Measurements from ENCODE around the gene ZNF581. TPM values are rescaled to one million over a fixed set of nuclear protein-coding genes. Genes with fewer than 3 reads are reported as not detected.

ZNF581 gene
- total RNA-seq, 1 experiment from 2014 or later, result 46.2 TPM

DNA sequence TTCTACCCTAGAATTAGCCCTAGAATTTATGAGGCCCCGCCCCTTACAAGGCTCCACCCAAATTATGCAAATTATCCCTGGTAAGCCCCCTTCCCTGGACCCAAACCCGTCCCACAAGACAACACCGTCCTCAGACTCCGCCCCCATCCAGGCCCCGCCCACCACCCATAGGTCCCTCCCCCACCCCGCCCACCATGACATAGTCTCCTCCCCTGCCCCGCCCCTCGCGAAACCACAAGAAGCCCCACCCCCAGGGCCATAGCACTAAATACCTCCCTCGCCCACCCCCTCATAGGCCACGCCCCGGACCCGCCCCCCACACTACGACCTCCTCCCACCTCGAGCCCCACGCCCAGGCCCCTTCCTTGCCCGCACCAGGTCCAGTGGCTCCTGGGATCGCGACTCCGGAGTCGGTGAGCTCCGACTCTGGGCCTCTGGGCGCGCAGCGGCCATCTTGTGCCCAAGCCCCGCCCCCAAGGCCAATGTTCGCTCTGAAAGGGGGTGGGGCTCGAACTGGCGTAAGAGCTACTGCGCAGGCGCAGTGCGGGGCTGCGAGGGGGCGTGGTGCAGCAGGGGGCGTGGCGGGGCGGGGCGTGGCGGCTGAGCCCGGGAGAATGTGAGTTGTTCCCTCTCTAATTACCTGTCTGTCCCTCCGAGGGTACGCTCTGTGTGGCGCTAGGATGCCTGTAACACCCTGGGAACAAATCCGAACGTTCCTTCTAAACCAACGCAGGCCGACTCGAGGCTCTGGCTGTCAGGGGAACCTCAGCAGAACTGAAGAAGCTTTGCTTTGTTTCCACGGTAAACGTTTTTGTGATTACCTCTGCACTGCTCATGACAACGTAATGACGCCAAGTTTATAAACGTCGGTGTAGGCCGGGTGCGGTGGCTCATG lies 19.1 kb upstream of the ZNF581 start, which contains the start of gene ZNF784:
ZNF784 (minus strand) TSS at position 458 of the 895 bp plus-strand sequence; CDS start at position 453, 5 bp downstream.
- no peaks in the 10 kb centered on the region for H3K9me3 Mint-ChIP-seq (ENCODE audit: unreplicated experiment)
- BruUV-seq (replicated peaks), result no TSS peak
- Histone ChIP-seq H3K4me3 (ENCODE audit: low read depth, low read length) (peak within 1 kb of the TSS; percentile 74), H3K4me1 (no peaks in the 10 kb centered on the region), H3K9me3 (0 out of 2 replicates have a peak, but pooled peaks cover 6% of the 10 kb centered on the region), H3K36me3 (ENCODE audit: control insufficient read depth, insufficient read depth, low read length) (no peaks in the 10 kb centered on the region), H3K27me3 (replicated peaks; ENCODE audit: control insufficient read depth, insufficient read depth, low read length) (no peaks in the 10 kb centered on the region)
- intact Hi-C loops (cut with micrococcal nuclease; ENCODE audit: unreplicated experiment), result loop anchor here (1.0 to 2.0 kb wide), 3 partner anchors 18 to 44 kb away; partner anchors contain the start of genes FIZ1 and ZNF579
- POLR2A ChIA-PET, result interaction anchor here (0.5 to 1.5 kb wide), 15 partner anchors 8 to 322 kb away, joined by 3 to 18 read pairs (median 4); partner anchors contain the start of genes FIZ1, ISOC2, KMT5C and UBE2S
- CTCF ChIA-PET, result interaction anchor here (0.5 to 2.1 kb wide), 16 partner anchors 8 to 866 kb away, joined by 3 to 30 read pairs (median 4); partner anchors contain the start of genes KMT5C, TMEM238 and ZNF865
- peak; percentile 94 to 97 for DNase-seq
- H3K4me1 Mint-ChIP-seq (ENCODE audit: low read depth, unreplicated experiment), result peaks cover 7% of the 10 kb centered on the region
- H3K27ac Mint-ChIP-seq (ENCODE audit: unreplicated experiment), result peak within 1 kb of the TSS; percentile 85
- H3K36me3 Mint-ChIP-seq (ENCODE audit: insufficient read depth, unreplicated experiment), result peaks cover 31% of the 10 kb centered on the region
- TF ChIP-seq, protein P1, sequence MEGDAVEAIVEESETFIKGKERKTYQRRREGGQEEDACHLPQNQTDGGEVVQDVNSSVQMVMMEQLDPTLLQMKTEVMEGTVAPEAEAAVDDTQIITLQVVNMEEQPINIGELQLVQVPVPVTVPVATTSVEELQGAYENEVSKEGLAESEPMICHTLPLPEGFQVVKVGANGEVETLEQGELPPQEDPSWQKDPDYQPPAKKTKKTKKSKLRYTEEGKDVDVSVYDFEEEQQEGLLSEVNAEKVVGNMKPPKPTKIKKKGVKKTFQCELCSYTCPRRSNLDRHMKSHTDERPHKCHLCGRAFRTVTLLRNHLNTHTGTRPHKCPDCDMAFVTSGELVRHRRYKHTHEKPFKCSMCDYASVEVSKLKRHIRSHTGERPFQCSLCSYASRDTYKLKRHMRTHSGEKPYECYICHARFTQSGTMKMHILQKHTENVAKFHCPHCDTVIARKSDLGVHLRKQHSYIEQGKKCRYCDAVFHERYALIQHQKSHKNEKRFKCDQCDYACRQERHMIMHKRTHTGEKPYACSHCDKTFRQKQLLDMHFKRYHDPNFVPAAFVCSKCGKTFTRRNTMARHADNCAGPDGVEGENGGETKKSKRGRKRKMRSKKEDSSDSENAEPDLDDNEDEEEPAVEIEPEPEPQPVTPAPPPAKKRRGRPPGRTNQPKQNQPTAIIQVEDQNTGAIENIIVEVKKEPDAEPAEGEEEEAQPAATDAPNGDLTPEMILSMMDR (IDR thresholded peaks at IDR 0.05; ENCODE audit: insufficient read depth in 1 of 2, low read depth in 1 of 2, low read length in 1 of 2, severe bottlenecking in 1 of 2, unreplicated experiment in 1 of 2), result no peak
- H3K27me3 Mint-ChIP-seq (ENCODE audit: insufficient read depth, unreplicated experiment), result no peaks in the 10 kb centered on the region
- H3K4me3 Mint-ChIP-seq (ENCODE audit: unreplicated experiment), result peak within 1 kb of the TSS; percentile 73

DNA sequence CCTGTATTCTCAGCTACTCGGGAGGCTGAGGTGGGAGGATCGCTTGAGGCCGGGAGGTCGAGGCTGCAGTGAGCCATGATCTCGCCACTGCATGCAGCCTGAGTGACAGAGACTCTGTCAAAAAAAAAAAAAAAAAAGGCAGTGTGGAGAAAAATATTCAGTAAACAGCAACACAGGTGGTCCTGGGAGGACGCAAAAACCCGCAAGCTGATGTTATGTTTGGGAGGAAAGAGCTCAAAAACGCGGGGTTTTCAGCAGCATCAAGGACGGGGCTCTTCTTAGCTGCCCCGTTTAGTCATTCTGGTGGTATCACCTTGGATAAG lies 18.5 kb upstream of the ZNF581 start:
- intact Hi-C loops (cut with micrococcal nuclease; ENCODE audit: unreplicated experiment), result loop anchor here (2.0 kb wide), 1 partner anchor 44 kb away; the partner anchor contains the start of gene ZNF579
- H3K4me3 ChIP-seq (ENCODE audit: low read depth, low read length), result peak overlapping the region; percentile 74
- ChIA-PET POLR2A (interaction anchor here (0.5 to 1.5 kb wide), 12 partner anchors 8 to 323 kb away, joined by 3 to 18 read pairs (median 4); partner anchors contain the start of genes FIZ1, ISOC2, UBE2S and ZNF628), CTCF (interaction anchor here (0.6 to 2.1 kb wide), 15 partner anchors 8 to 865 kb away, joined by 3 to 30 read pairs (median 4); partner anchors contain the start of genes KMT5C, TMEM238 and ZNF865)
- Mint-ChIP-seq H3K36me3 (ENCODE audit: insufficient read depth, unreplicated experiment) (peaks cover 25% of the 10 kb centered on the region), H3K27me3 (ENCODE audit: insufficient read depth, unreplicated experiment) (no peaks in the 10 kb centered on the region), H3K9me3 (ENCODE audit: unreplicated experiment) (no peaks in the 10 kb centered on the region), H3K4me3 (ENCODE audit: unreplicated experiment) (peak overlapping the region; percentile 73), H3K27ac (ENCODE audit: unreplicated experiment) (peak overlapping the region; percentile 85), H3K4me1 (ENCODE audit: low read depth, unreplicated experiment) (peaks cover 7% of the 10 kb centered on the region)
- no peaks in the 10 kb centered on the region for H3K36me3 ChIP-seq (ENCODE audit: control insufficient read depth, insufficient read depth, low read length)
- H3K4me1 ChIP-seq, result no peaks in the 10 kb centered on the region
- H3K27me3 ChIP-seq (replicated peaks; ENCODE audit: control insufficient read depth, insufficient read depth, low read length), result no peaks in the 10 kb centered on the region
- DNase-seq, result no peak
- TF ChIP-seq, protein P1 (IDR thresholded peaks at IDR 0.05; ENCODE audit: insufficient read depth in 1 of 2, low read depth in 1 of 2, low read length in 1 of 2, severe bottlenecking in 1 of 2, unreplicated experiment in 1 of 2), result no peak
- BruUV-seq (replicated peaks), result TSS peak; percentile 59
- H3K9me3 ChIP-seq, result 0 out of 2 replicates have a peak, but pooled peaks cover 6% of the 10 kb centered on the region

DNA sequence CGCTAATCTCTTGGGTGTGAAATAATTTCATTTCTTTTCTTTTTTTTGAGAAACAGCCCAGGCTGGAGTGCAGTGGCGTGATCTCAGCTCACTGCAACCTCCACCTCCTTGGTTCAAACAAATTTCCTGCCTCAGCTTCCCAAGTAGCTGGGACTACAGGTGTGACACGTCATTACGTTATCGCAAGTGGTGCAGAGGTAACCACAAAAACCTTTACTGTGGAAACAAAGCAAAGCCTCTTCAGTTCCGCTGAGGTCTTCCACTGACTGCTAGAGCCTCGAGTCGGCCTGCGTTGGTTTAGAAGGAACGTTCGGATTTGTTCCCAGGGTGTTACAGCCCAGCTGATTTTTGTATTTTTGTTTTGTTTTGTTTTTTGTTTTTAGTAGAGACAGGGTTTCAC lies 17.1 kb upstream of the ZNF581 start:
- no peaks in the 10 kb centered on the region for H3K36me3 ChIP-seq (ENCODE audit: control insufficient read depth, insufficient read depth, low read length)
- TF ChIP-seq, protein P1 (IDR thresholded peaks at IDR 0.05; ENCODE audit: insufficient read depth in 1 of 2, low read depth in 1 of 2, low read length in 1 of 2, severe bottlenecking in 1 of 2, unreplicated experiment in 1 of 2), result no peak
- POLR2A ChIA-PET, result interaction anchor here (0.7 to 1.1 kb wide), 2 partner anchors 27 to 191 kb away, joined by 3 to 6 read pairs; partner anchors contain the start of gene FIZ1
- Mint-ChIP-seq H3K27ac (ENCODE audit: unreplicated experiment) (no peak overlapping the region), H3K4me1 (ENCODE audit: low read depth, unreplicated experiment) (peaks cover 7% of the 10 kb centered on the region), H3K36me3 (ENCODE audit: insufficient read depth, unreplicated experiment) (peaks cover 21% of the 10 kb centered on the region), H3K9me3 (ENCODE audit: unreplicated experiment) (no peaks in the 10 kb centered on the region), H3K4me3 (ENCODE audit: unreplicated experiment) (no peak overlapping the region), H3K27me3 (ENCODE audit: insufficient read depth, unreplicated experiment) (no peaks in the 10 kb centered on the region)
- DNase-seq, result no peak
- no TSS peak for BruUV-seq (replicated peaks)
- H3K4me1 ChIP-seq, result no peaks in the 10 kb centered on the region
- H3K4me3 ChIP-seq (ENCODE audit: low read depth, low read length), result no peak overlapping the region
- H3K27me3 ChIP-seq (replicated peaks; ENCODE audit: control insufficient read depth, insufficient read depth, low read length), result no peaks in the 10 kb centered on the region
- 0 out of 2 replicates have a peak, but pooled peaks cover 6% of the 10 kb centered on the region for H3K9me3 ChIP-seq
- CTCF ChIA-PET, result interaction anchor here (0.6 to 1.5 kb wide), 2 partner anchors 122 to 136 kb away, joined by 6 to 10 read pairs; no protein-coding TSS in a partner anchor
- intact Hi-C loops (cut with micrococcal nuclease; ENCODE audit: unreplicated experiment), result no loop called here
